SK-N-SH (cell line): ENCODE measurements around the gene RASSF8.

Experiments used
- EP300 ChIP-seq, 2 experiments: IDR thresholded peaks; 2 replicates each; pipeline versions ENCODE4 v1.4.0 to v1.6.1; 2012; ENCODE audit warnings: borderline replicate concordance in 1 of 2, low read depth in 1 of 2, low read length in 1 of 2
- FOSL2 ChIP-seq: IDR thresholded peaks from 2 replicates; pipeline ENCODE4 v1.4.0; 2012; ENCODE audit warnings: low read depth, mild to moderate bottlenecking, moderate library complexity, borderline replicate concordance
- GABPA ChIP-seq: IDR thresholded peaks from 2 replicates; pipeline ENCODE4 v1.4.0; 2012; ENCODE audit warnings: low read depth, mild to moderate bottlenecking
- MAX ChIP-seq: IDR thresholded peaks from 2 replicates; pipeline ENCODE4 v1.4.0; 2012; ENCODE audit warnings: low read depth
- NRF1 ChIP-seq: IDR thresholded peaks from 2 replicates; pipeline ENCODE4 v1.6.1; 2012; ENCODE audit warnings: low read depth, mild to moderate bottlenecking, low read length
- POLR2AphosphoS5 ChIP-seq: IDR thresholded peaks from 2 replicates; pipeline ENCODE4 v1.6.1; 2012; ENCODE audit warnings: low read depth, low read length
- REST ChIP-seq: IDR thresholded peaks from 2 replicates; pipeline ENCODE4 v1.6.1; 2012; ENCODE audit warnings: mild to moderate bottlenecking, low read depth, low read length, moderate library complexity
- RFX5 ChIP-seq: IDR thresholded peaks from 2 replicates; pipeline ENCODE4 v1.6.1; 2012; ENCODE audit warnings: mild to moderate bottlenecking, improper control_type of control experiment, low read length
- TAF1 ChIP-seq: IDR thresholded peaks from 2 replicates; pipeline ENCODE4 v1.6.1; 2012; ENCODE audit warnings: low read depth, mild to moderate bottlenecking, low read length, moderate library complexity, borderline replicate concordance
- YY1 ChIP-seq: IDR thresholded peaks from 2 replicates; pipeline ENCODE4 v1.4.0; 2012; ENCODE audit warnings: low read depth, mild to moderate bottlenecking
- TF ChIP-seq, protein P1 (sequence below): fragments of 200-600 bp; sonication (generic); IDR thresholded peaks from 2 replicates; pipeline ENCODE4 v1.6.1; 2017; ENCODE audit warnings: antibody characterized with exemption, mild to moderate bottlenecking, moderate library complexity

- TF ChIP-seq MAX (no peak), POLR2AphosphoS5 (no peak), YY1 (no peak), FOSL2 (no peak), TAF1 (no peak), NRF1 (no peak), EP300 (IDR thresholded peaks at IDR 0.05; ENCODE audit: borderline replicate concordance in 1 of 2, low read depth in 1 of 2, low read length in 1 of 2) (no peak), REST (no peak), GABPA (no peak), RFX5 (no peak)
- TF ChIP-seq, protein P1, sequence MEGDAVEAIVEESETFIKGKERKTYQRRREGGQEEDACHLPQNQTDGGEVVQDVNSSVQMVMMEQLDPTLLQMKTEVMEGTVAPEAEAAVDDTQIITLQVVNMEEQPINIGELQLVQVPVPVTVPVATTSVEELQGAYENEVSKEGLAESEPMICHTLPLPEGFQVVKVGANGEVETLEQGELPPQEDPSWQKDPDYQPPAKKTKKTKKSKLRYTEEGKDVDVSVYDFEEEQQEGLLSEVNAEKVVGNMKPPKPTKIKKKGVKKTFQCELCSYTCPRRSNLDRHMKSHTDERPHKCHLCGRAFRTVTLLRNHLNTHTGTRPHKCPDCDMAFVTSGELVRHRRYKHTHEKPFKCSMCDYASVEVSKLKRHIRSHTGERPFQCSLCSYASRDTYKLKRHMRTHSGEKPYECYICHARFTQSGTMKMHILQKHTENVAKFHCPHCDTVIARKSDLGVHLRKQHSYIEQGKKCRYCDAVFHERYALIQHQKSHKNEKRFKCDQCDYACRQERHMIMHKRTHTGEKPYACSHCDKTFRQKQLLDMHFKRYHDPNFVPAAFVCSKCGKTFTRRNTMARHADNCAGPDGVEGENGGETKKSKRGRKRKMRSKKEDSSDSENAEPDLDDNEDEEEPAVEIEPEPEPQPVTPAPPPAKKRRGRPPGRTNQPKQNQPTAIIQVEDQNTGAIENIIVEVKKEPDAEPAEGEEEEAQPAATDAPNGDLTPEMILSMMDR = peak; percentile 34; the same call in 1 of the 2 replicates
Observed at GRCh38 chr12:26091822-26092221, 133.3 kb downstream of the RASSF8 start.
